Stomach (tissue), 9 donors: ENCODE results near the gene CRACR2B. TPM values are rescaled to one million over a fixed set of nuclear protein-coding genes. Genes with fewer than 3 reads are reported as not detected.

Experiments
- DNase-seq, 2 donors: peaks; one replicate each; pipeline versions ENCODE4 v3.0.0 to v3.0.0-alpha.2; 2013 to 2019
- H3K27ac ChIP-seq, 5 donors: fragments of 200-600 bp in 4 of 5; sonication (generic) in 4 of 5; one replicate each; pipeline ENCODE4 v1.5.1; 2013 to 2019; ENCODE audit warnings: mild to moderate bottlenecking in 1 of 5, moderate library complexity in 1 of 5
- H3K27me3 ChIP-seq, 3 donors: fragments of 200-600 bp; sonication (generic); one replicate each; pipeline ENCODE4 v1.5.1; 2017 to 2019; ENCODE audit warnings: mixed run types in 1 of 3
- H3K36me3 ChIP-seq, 4 donors: fragments of 200-600 bp; sonication (generic); 1 replicate in 3 of 4; 2 replicates in 1 of 4; pipeline ENCODE4 v1.5.1; 2016 to 2019
- H3K4me1 ChIP-seq, 4 donors: fragments of 200-600 bp; sonication (generic); one replicate each; pipeline ENCODE4 v1.5.1; 2016 to 2019
- H3K4me3 ChIP-seq, 4 donors: fragments of 200-600 bp; sonication (generic) in 3 of 4; one replicate each; pipeline ENCODE4 v1.5.1; 2016 to 2019; ENCODE audit warnings: mild to moderate bottlenecking in 1 of 4
- H3K9me3 ChIP-seq, 4 donors: fragments of 200-600 bp; sonication (generic); one replicate each; pipeline ENCODE4 v1.5.1; 2016 to 2019
- CTCF ChIP-seq, 7 experiments: fragments of 450-650 bp in 4 of 7; fragments of 200-600 bp in 3 of 7; sonication (generic) in 3 of 7; IDR thresholded peaks; one replicate each; pipeline ENCODE4 v1.5.1; 2016 to 2019; ENCODE audit warnings: antibody characterized with exemption in 7 of 7, control low read depth in 2 of 7, mild to moderate bottlenecking in 1 of 7
- EP300 ChIP-seq: sonication (generic); formaldehyde crosslinking; IDR thresholded peaks from one replicate; pipeline ENCODE4 v1.6.1; 2017; ENCODE audit warnings: antibody characterized with exemption
- POLR2A ChIP-seq, 4 donors: fragments of 450-650 bp; IDR thresholded peaks; one replicate each; pipeline ENCODE4 v1.6.1; 2016; ENCODE audit warnings: antibody characterized with exemption in 4 of 4, control low read depth in 2 of 4, mild to moderate bottlenecking in 1 of 4, moderate library complexity in 1 of 4
- POLR2AphosphoS5 ChIP-seq, 3 donors: sonication (generic); formaldehyde crosslinking; IDR thresholded peaks; one replicate each; pipeline ENCODE4 v1.6.1; 2016; ENCODE audit warnings: antibody characterized with exemption in 3 of 3
- WGBS, 5 donors: extraction: QIAGEN DNeasy Blood & Tissue Kit in 3 of 5; methylation state at CpG; one replicate each; pipeline versions ENCODE4 v1.1.5 to v1.1.7; 2013 to 2018; 5-methylcytosine and 5-hydroxymethylcytosine counted together
- intact Hi-C: fragments of 100-400 bp; cut with DNase I; formaldehyde crosslinking; loops from one replicate; pipeline ENCODE4 v1.15.1; 2023; ENCODE audit warnings: low total_unique reads
- polyA plus RNA-seq, 3 donors: library from polyadenylated mRNA; stranded (reverse); fragments of 200-250 nt; gene quantifications; one replicate each; pipeline ENCODE4 v1.2.3, GENCODE V29; 2013
- total RNA-seq, 5 donors: library from RNA; depleted of rRNA; stranded (reverse); fragments of >200 nt; gene quantifications; one replicate each; pipeline versions ENCODE4 v1.1.0 to v1.2.3, GENCODE V29; 2014 to 2016
- donor health status: healthy with polysubstance abuse.
- donor health status: Bipolar disorder and iron deficiency.
- donor health status: healthy.

Gene CRACR2B
- total and polyA plus RNA-seq, 8 donors = 12.7 to 556 (median 126) TPM

GRCh38 chr11:868802-869201 is 41.1 kb downstream of the CRACR2B start:
- Histone ChIP-seq H3K9me3 (no peaks in the 10 kb centered on the region), H3K4me3 (no peak overlapping the region), H3K4me1 (no peaks in the 10 kb centered on the region), H3K27me3 (no peaks in the 10 kb centered on the region), H3K27ac (no peak overlapping the region), H3K36me3 (peaks cover 3 to 65% (median 46%) of the 10 kb centered on the region in 4 donors)
- 89 to 95% (median 91%) methylated on average over 5 to 12 of the region's 12 CpGs for WGBS, 5 donors
- intact Hi-C loops = no loop called here
- DNase-seq = no peak
- TF ChIP-seq POLR2AphosphoS5 (IDR thresholded peaks at IDR 0.05) (no peak), POLR2A (IDR thresholded peaks at IDR 0.05) (no peak), EP300 (no peak), CTCF (IDR thresholded peaks at IDR 0.05) (no peak)

- intact Hi-C loops = no loop called here
- TF ChIP-seq EP300 (no peak), POLR2A (IDR thresholded peaks at IDR 0.05) (no peak), CTCF (IDR thresholded peaks at IDR 0.05) (no peak), POLR2AphosphoS5 (IDR thresholded peaks at IDR 0.05) (no peak)
- DNase-seq = no peak
- H3K4me3 ChIP-seq = no peak overlapping the region
- WGBS, 5 donors = 87 to 93% (median 89%) methylated on average over 11 to 25 of the region's 25 CpGs
- H3K27me3 ChIP-seq = no peaks in the 10 kb centered on the region
- H3K27ac ChIP-seq = no peak overlapping the region
- peaks cover 3 to 61% (median 41%) of the 10 kb centered on the region in 4 donors for H3K36me3 ChIP-seq
- H3K4me1 ChIP-seq = no peaks in the 10 kb centered on the region
- no peaks in the 10 kb centered on the region for H3K9me3 ChIP-seq
Measured at GRCh38 chr11:869399-870126, 41.8 kb downstream of the CRACR2B start.

GRCh38 chr11:870127-870413 is 42.4 kb downstream of the CRACR2B start:
- DNase-seq = no peak
- no peak for TF ChIP-seq POLR2AphosphoS5 (IDR thresholded peaks at IDR 0.05)
- no peak for TF ChIP-seq CTCF (IDR thresholded peaks at IDR 0.05)
- TF ChIP-seq POLR2A (IDR thresholded peaks at IDR 0.05) = no peak
- no peak for TF ChIP-seq EP300
- Histone ChIP-seq H3K27ac (no peak overlapping the region), H3K9me3 (no peaks in the 10 kb centered on the region), H3K36me3 (peaks cover 3 to 61% (median 40%) of the 10 kb centered on the region in 4 donors), H3K4me3 (no peak overlapping the region), H3K27me3 (no peaks in the 10 kb centered on the region), H3K4me1 (no peaks in the 10 kb centered on the region)
- 58 to 77% (median 71%) methylated on average over 3 to 8 of the region's 8 CpGs for WGBS, 5 donors
- intact Hi-C loops = no loop called here

- TF ChIP-seq CTCF (IDR thresholded peaks at IDR 0.05) (no peak), POLR2A (IDR thresholded peaks at IDR 0.05) (no peak), EP300 (no peak), POLR2AphosphoS5 (IDR thresholded peaks at IDR 0.05) (no peak)
- H3K36me3 ChIP-seq = peaks cover 3 to 61% (median 37%) of the 10 kb centered on the region in 4 donors
- no peak overlapping the region for H3K4me3 ChIP-seq
- no peak for DNase-seq
- no peaks in the 10 kb centered on the region for H3K27me3 ChIP-seq
- 83 to 92% (median 91%) methylated on average over 3 to 8 of the region's 8 CpGs for WGBS, 5 donors
- intact Hi-C loops = no loop called here
- H3K4me1 ChIP-seq = no peaks in the 10 kb centered on the region
- H3K9me3 ChIP-seq = no peaks in the 10 kb centered on the region
- no peak overlapping the region for H3K27ac ChIP-seq
Measured at GRCh38 chr11:870418-870817, 42.7 kb downstream of the CRACR2B start.
